ENCODE results near the gene SLC35B1.
"Not testable (repeated sequence)": the region's sequence is repeated elsewhere in the genome, so short reads cannot be mapped to it uniquely, and the experiment has no call there.

Gene SLC35B1

GRCh38 chr17:49724552-49724951, 16.8 kb upstream of the SLC35B1 start:
- peaks cover 30% of the 10 kb centered on the region for H3K36me3 Mint-ChIP-seq (ENCODE audit: low read depth)

GRCh38 chr17:49723423-49723822, 15.7 kb upstream of the SLC35B1 start:
- Mint-ChIP-seq H3K9me3 (no peaks in the 10 kb centered on the region), H3K4me1 (ENCODE audit: low read depth) (peaks cover 24% of the 10 kb centered on the region), H3K27me3 (no peaks in the 10 kb centered on the region), H3K27ac (no peak overlapping the region), H3K4me3 (no peak overlapping the region), H3K36me3 (ENCODE audit: low read depth) (peaks cover 28% of the 10 kb centered on the region)

More at GRCh38 chr17:49724552-49724951, 16.8 kb upstream of the SLC35B1 start:
- H3K4me1 Mint-ChIP-seq (ENCODE audit: low read depth), result peaks cover 34% of the 10 kb centered on the region
- H3K4me3 Mint-ChIP-seq, H3K27me3 Mint-ChIP-seq, H3K9me3 Mint-ChIP-seq, H3K27ac Mint-ChIP-seq: not testable (repeated sequence)

GRCh38 chr17:49722066-49722465, 14.3 kb upstream of the SLC35B1 start:
- no peaks in the 10 kb centered on the region for H3K27me3 Mint-ChIP-seq
- H3K27ac Mint-ChIP-seq, result peak overlapping the region; percentile 49
- peaks cover 39% of the 10 kb centered on the region for H3K36me3 Mint-ChIP-seq (ENCODE audit: low read depth)
- no peak overlapping the region for H3K4me3 Mint-ChIP-seq
- peaks cover 30% of the 10 kb centered on the region for H3K4me1 Mint-ChIP-seq (ENCODE audit: low read depth)
- H3K9me3 Mint-ChIP-seq, result no peaks in the 10 kb centered on the region

- H3K36me3 Mint-ChIP-seq (ENCODE audit: low read depth), result peaks cover 54% of the 10 kb centered on the region
- H3K27me3 Mint-ChIP-seq, result no peaks in the 10 kb centered on the region
- peak overlapping the region; percentile 99 for H3K27ac Mint-ChIP-seq
- H3K9me3 Mint-ChIP-seq, result no peaks in the 10 kb centered on the region
- peaks cover 47% of the 10 kb centered on the region for H3K4me1 Mint-ChIP-seq (ENCODE audit: low read depth)
- peak overlapping the region; percentile 68 for H3K4me3 Mint-ChIP-seq
Observed at GRCh38 chr17:49717371-49717861, 9.7 kb upstream of the SLC35B1 start.

GRCh38 chr17:49716668-49717364, 9.1 kb upstream of the SLC35B1 start:
- no peaks in the 10 kb centered on the region for H3K9me3 Mint-ChIP-seq
- H3K36me3 Mint-ChIP-seq (ENCODE audit: low read depth), result peaks cover 52% of the 10 kb centered on the region
- H3K4me1 Mint-ChIP-seq (ENCODE audit: low read depth), result peaks cover 47% of the 10 kb centered on the region
- H3K27me3 Mint-ChIP-seq, result no peaks in the 10 kb centered on the region
- H3K4me3 Mint-ChIP-seq, result peak overlapping the region; percentile 81
- peak overlapping the region; percentile 99 for H3K27ac Mint-ChIP-seq

- H3K4me1 Mint-ChIP-seq (ENCODE audit: low read depth), result peaks cover 47% of the 10 kb centered on the region
- H3K4me3 Mint-ChIP-seq, result peak overlapping the region; percentile 81
- H3K27ac Mint-ChIP-seq, result peak overlapping the region; percentile 99
- peaks cover 54% of the 10 kb centered on the region for H3K36me3 Mint-ChIP-seq (ENCODE audit: low read depth)
- H3K9me3 Mint-ChIP-seq, result no peaks in the 10 kb centered on the region
- no peaks in the 10 kb centered on the region for H3K27me3 Mint-ChIP-seq
Observed at GRCh38 chr17:49715717-49716279, 8.0 kb upstream of the SLC35B1 start.

- Mint-ChIP-seq H3K9me3 (no peaks in the 10 kb centered on the region), H3K27me3 (no peaks in the 10 kb centered on the region), H3K27ac (peak overlapping the region; percentile 99), H3K36me3 (ENCODE audit: low read depth) (peaks cover 57% of the 10 kb centered on the region), H3K4me3 (peak overlapping the region; percentile 81), H3K4me1 (ENCODE audit: low read depth) (peaks cover 48% of the 10 kb centered on the region)
Observed at GRCh38 chr17:49715216-49715615, 7.5 kb upstream of the SLC35B1 start.

GRCh38 chr17:49708515-49709183, 885 bp upstream of the SLC35B1 start:
- H3K36me3 Mint-ChIP-seq (ENCODE audit: low read depth), result peaks cover 47% of the 10 kb centered on the region
- peak overlapping the region; percentile 98 for H3K27ac Mint-ChIP-seq

GRCh38 chr17:49707246-49707607, 537 bp downstream of the SLC35B1 start:
- peak overlapping the region; percentile 94 for H3K4me3 Mint-ChIP-seq
- H3K36me3 Mint-ChIP-seq (ENCODE audit: low read depth), result peaks cover 51% of the 10 kb centered on the region
- H3K4me1 Mint-ChIP-seq (ENCODE audit: low read depth), result peaks cover 47% of the 10 kb centered on the region
- no peaks in the 10 kb centered on the region for H3K27me3 Mint-ChIP-seq
- H3K27ac Mint-ChIP-seq, result peak overlapping the region; percentile 98
- no peaks in the 10 kb centered on the region for H3K9me3 Mint-ChIP-seq

More at GRCh38 chr17:49708515-49709183, 885 bp upstream of the SLC35B1 start:
- Mint-ChIP-seq H3K27me3 (no peaks in the 10 kb centered on the region), H3K4me1 (ENCODE audit: low read depth) (peaks cover 48% of the 10 kb centered on the region), H3K9me3 (no peaks in the 10 kb centered on the region), H3K4me3 (peak overlapping the region; percentile 94)

GRCh38 chr17:49705254-49705653, 2.5 kb downstream of the SLC35B1 start:
- H3K36me3 Mint-ChIP-seq (ENCODE audit: low read depth), result peaks cover 52% of the 10 kb centered on the region
- no peaks in the 10 kb centered on the region for H3K27me3 Mint-ChIP-seq
- H3K27ac Mint-ChIP-seq, result peak overlapping the region; percentile 63
- peak overlapping the region; percentile 47 for H3K4me3 Mint-ChIP-seq
- no peaks in the 10 kb centered on the region for H3K9me3 Mint-ChIP-seq
- peaks cover 46% of the 10 kb centered on the region for H3K4me1 Mint-ChIP-seq (ENCODE audit: low read depth)

GRCh38 chr17:49703557-49704277, 4.0 kb downstream of the SLC35B1 start:
- H3K4me3 Mint-ChIP-seq, result no peak overlapping the region
- H3K36me3 Mint-ChIP-seq (ENCODE audit: low read depth), result peaks cover 54% of the 10 kb centered on the region
- no peaks in the 10 kb centered on the region for H3K27me3 Mint-ChIP-seq
- peak overlapping the region; percentile 41 for H3K27ac Mint-ChIP-seq
- peaks cover 37% of the 10 kb centered on the region for H3K4me1 Mint-ChIP-seq (ENCODE audit: low read depth)
- no peaks in the 10 kb centered on the region for H3K9me3 Mint-ChIP-seq

GRCh38 chr17:49700960-49701359, 6.8 kb downstream of the SLC35B1 start:
- no peak overlapping the region for H3K27ac Mint-ChIP-seq
- peaks cover 25% of the 10 kb centered on the region for H3K4me1 Mint-ChIP-seq (ENCODE audit: low read depth)
- no peak overlapping the region for H3K4me3 Mint-ChIP-seq
- no peaks in the 10 kb centered on the region for H3K27me3 Mint-ChIP-seq
- H3K36me3 Mint-ChIP-seq (ENCODE audit: low read depth), result peaks cover 48% of the 10 kb centered on the region
- no peaks in the 10 kb centered on the region for H3K9me3 Mint-ChIP-seq

- peaks cover 40% of the 10 kb centered on the region for H3K36me3 Mint-ChIP-seq (ENCODE audit: low read depth)
- no peaks in the 10 kb centered on the region for H3K9me3 Mint-ChIP-seq
- no peak overlapping the region for H3K4me3 Mint-ChIP-seq
- H3K27ac Mint-ChIP-seq, result no peak overlapping the region
- H3K4me1 Mint-ChIP-seq (ENCODE audit: low read depth), result peaks cover 25% of the 10 kb centered on the region
- no peaks in the 10 kb centered on the region for H3K27me3 Mint-ChIP-seq
Observed at GRCh38 chr17:49699966-49700575, 7.7 kb downstream of the SLC35B1 start.

- Mint-ChIP-seq H3K27me3 (no peaks in the 10 kb centered on the region), H3K4me3 (no peak overlapping the region), H3K36me3 (ENCODE audit: low read depth) (peaks cover 24% of the 10 kb centered on the region), H3K27ac (no peak overlapping the region), H3K4me1 (ENCODE audit: low read depth) (peaks cover 29% of the 10 kb centered on the region), H3K9me3 (no peaks in the 10 kb centered on the region)
Observed at GRCh38 chr17:49698005-49698404, 9.8 kb downstream of the SLC35B1 start.
